CD4-positive, alpha-beta T cell treated with Interferon gamma for 1 hour (primary cell): ENCODE data around the gene XKR7.

Source experiments
- DNase-seq: peaks from one replicate; pipeline ENCODE4 v3.0.0-alpha.2; 2020

Gene XKR7

DNA sequence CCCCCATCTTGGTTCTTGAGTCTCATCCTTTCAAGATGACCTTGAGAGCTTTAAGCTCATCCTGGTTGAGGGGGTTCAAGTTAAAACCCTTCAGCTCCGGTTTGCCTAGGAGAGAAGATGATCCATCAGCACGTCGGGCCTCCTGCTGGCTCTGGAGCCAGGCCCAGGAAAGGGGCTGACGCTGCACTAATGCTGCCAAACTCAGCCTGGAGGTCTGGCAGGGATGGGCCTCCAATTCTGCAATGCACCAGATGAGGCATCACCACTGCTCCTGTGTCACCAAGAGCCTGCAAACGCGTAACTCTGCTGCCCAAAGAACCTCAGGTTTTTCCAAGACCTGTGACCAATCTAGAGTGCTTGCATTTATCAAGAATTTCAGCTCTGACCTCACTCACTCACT, 22.2 kb upstream of the XKR7 start:
- no peak for DNase-seq

DNA sequence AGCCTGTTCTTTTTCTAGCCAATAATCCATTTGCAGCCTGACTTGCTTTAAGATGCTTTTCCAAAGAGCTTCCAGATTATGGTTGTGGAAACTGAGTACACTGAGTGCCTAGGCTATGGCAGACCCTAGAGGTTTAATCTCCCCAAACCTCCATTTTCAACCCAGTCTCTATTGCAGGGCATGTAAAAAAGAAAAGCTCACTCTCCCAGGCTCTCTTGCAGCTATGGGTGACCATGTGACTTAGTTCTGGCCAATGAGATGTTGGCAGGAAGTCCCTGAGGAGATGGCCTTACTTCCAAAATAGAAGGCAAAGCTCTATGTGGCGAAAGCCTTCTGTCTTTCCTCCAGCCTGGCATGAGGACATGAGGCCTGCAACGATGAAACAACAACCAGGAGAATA, 19.9 kb upstream of the XKR7 start:
- no peak for DNase-seq

DNA sequence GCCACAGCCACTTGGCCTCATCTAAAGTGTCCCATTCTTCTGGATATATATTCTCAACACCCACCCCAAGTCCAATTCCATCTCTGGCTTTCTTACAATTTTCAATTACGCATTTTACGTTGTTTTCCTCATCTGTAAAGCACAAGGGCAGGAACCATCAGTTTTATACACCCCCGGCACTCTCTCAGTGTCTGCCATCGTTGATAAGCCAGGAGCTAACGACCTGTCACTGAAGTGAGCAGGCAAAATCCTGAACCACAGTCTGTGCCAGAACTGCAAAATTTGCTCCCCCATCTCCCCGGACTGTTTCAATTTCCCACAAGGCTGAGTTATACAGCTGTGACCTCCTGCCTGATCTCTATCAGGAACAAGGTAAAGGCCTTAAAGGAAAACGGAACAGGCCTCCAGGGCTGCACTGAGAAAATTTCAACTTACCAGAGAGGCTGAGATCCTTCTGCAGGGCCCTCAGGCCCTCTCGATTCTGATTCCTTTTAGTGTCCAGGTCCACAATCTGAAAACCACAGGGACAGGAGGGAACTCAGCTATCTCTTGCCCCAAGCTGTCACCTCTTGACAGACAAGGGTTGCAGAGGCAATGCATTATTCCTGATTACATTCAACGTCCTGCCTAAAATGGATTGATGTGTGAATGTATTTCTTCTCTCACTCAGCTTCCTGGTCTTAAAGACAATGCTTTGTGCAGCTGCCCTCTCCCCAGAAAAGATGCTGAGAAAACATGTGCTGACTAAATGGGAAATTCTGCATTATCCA, 17.9 kb upstream of the XKR7 start:
- DNase-seq, result no peak

DNA sequence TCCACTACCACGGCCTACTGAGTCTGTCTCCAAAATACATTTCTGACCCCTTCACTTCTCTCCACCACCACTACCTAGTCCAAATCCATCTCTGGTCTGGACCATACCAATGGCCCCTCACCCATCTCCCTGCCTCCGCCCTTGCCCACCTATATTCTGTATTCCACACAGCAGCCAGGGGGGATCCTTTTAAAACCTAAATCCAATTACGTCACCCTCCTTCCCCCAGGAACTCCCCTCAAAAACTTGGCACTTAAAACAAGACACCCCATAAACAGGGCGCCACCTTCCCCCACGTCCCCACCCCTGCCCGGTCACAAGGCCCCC, 16.8 kb upstream of the XKR7 start:
- no peak for DNase-seq

DNA sequence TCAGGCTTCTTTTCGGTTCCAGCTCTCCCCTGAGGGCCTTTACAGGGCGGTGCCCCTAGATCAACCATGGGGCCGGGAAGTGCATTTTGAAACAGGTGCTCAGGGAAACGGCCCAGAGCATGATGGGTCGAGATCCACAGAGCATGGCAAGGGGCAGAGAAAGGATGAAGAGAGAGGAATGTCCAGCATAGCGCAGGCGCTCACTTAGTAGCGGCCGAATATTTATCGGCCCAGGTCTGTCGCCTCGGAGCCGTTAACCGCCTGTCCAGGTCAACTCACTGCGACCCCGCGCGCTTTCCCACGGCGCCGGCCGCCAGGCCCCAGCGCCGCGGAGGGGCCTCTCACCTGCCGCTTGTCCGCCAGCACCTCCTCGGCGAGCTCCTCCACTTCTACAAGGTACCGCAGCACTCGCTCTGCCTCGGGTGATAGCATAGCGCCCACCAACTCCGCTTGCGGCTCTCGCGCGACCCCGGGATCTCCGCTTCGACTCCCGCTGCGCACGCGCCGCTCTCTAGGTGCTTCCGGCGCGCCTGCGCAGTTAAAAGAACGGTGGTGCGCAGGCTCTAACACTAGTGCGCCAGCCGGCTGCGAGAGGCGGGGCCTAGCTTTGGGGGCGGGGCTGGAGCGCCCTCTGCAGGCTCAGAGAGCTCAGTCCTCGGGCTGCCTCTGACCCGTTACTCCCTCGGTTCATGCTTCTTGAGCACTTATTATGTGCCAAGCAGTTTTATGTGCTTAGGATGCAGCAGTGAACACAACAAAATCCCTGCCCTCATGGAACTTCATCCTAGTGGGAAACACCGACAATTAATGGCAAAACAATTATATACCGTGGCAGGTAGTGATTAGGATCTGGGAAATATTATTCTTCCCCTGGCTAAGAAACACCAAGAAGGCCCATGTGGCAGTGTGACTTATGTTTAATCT, 16.2 kb upstream of the XKR7 start, which contains the start of gene PDRG1:
Gene PDRG1, minus strand, starts transcription at position 517 of the 924 bp plus-strand sequence. Its CDS starts 85 bp downstream, at position 432.
- peak; percentile 96 for DNase-seq

DNA sequence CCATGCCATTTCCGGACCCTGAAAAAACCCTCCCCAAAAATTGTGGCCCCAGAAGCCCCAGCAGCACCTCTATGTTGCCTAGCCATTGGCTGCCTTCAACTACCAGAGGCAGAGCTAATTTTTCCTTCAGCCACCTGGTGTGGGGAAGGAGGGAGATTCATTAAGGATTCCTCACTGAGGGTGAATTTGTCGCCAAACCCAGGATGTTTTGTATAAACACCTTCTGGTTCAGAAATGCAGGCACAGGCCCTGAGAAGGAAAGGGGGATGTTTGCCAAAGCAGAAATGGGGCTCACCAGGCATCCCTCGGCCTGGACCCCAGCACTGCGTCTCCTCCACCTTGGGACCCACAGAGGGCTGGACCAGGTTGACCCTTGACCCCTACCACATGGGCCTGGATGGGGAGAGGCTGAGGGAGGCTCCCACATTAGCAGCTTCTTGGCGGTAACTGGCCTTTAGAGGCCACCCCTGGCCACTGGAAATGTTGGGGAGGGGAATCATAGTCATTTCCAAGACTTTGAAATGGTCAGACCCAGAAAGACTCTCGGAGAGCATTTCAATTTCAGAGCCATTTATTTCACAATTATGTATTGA, 14.3 kb upstream of the XKR7 start:
- DNase-seq, result no peak

DNA sequence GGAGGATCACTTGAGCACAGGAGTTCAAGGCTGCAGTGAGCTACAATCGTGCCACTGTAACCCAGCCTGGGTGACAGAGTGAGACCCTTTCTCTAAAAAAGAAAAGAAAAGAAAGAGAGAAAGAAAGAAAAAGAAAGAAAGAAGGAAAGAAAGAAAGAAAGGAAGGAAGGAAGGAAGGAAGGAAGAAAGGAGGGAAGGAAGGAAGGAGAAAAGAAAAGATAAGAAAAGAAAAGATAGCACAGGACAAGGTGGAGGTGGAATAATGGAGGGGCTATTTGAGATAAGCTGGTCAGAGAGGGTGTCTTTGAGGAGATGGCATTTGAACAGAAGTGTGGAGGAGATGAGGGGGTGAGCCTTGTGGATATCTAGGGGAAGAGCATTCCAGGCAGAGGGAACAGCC, 13.5 kb upstream of the XKR7 start:
- DNase-seq, result no peak

DNA sequence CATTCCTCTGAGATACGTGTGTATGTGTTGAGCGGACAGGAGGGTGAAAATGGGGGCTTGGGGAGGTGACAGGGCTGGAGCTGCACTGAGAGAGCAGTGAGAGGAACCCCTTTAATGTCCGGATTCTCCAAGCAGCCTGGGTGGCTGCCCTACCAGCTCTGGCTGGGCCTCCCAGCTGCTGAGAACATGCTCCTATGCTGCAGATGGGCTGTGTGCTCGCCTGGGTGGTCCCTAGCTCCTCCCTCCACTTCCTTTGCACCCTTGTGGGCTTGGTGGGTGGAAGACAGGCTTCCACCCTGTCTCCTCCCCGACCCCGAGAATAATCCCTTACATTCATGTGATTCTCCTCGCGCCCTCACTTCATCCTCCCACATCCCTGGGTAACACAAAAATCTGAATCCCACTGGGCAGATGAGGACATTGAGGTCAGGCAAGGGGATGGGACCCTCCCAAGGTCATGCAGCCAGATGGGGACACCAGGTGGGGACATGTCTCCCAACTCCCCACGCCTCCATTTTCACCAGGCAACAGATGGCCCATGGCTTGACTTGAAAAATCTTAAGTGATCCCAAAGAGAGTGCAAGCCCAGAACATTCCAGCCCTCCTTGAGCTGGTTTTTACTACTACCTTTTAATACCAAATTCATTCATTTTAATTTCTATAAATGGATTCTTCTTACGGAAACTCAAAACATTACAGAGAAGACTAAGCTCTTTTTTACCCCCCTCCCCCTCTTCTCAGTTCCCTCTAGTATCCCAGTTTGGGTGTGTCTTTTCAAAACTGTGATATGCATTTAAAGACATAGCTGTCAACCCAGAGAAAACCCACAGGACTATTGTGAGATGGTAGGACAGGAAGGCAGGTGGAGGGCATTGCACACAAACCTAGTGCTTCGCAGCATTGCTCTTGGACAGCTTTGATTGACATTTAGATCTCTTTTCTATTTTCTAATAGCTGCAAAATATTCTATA, 11.1 kb upstream of the XKR7 start:
- DNase-seq, result no peak

DNA sequence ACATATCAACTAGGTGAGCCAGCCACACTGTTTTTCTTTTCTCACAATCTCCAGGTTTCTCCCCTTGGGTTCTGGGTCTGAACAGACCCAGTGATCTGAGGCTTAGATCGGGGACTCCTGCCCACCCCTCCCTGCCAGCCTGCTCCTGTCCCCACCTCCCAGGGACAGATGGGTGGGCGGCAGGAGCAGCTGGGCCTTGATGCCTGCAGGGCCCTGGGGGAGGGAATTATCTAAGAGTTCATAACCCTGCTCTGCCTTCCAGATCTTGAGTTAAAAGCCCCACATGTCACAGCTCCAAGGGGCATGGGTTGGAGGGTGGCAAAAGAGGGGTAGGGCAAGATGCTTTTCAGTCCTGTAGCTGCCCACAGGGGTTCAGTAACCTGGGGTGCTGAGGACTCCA, 5.2 kb upstream of the XKR7 start:
- DNase-seq, result no peak

DNA sequence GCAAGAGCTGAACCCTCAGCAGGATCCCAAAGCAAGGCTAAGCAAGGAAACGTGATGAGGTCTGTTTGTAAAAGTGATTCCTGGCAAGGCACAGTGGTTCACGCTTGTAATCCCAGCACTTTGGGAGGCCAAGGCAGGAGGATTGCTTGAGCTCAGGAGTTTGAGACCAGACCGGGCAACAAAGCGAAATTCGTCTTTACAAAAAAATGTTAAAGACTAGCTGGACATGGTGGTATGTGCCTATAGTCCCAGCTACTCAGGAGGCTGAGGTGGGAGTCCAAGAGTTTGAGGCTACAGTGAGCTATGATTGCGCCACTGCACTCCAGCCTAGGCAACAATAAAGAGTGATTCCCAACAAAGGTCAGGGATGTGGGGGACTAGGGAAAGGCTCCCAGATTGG, 4.1 kb upstream of the XKR7 start:
- DNase-seq, result no peak

DNA sequence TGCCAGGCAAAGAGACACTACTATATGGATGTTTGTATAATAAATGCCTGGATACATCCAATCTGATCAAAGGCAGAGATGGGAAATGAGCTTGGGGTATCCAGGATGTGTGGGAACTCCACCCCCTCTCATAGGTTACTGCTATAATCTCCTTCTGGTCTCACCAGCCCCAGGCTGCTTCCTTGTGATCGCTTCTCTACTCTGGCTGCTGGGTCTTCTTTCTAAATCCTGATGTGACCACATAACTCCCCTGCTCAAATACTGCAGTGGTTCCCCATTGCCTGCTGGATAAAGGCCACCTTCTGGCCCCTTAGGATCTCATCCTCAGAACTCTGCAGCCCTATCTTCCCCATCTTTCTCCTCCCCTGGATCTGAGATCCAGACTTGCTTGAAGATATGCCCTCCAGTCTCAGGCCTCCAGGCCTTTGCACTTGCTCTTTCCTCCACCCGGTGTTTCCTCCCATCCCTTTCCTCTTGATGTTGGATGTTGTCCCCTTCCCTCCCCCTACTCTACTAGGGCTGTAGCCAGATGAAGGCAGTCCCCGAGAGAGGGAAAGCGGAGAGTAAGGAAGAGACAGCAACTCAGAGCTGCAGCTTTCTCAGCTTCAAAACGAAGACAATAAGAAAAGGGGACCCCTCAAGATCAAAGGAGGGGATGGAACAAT, 828 bp upstream of the XKR7 start:
- no peak for DNase-seq

DNA sequence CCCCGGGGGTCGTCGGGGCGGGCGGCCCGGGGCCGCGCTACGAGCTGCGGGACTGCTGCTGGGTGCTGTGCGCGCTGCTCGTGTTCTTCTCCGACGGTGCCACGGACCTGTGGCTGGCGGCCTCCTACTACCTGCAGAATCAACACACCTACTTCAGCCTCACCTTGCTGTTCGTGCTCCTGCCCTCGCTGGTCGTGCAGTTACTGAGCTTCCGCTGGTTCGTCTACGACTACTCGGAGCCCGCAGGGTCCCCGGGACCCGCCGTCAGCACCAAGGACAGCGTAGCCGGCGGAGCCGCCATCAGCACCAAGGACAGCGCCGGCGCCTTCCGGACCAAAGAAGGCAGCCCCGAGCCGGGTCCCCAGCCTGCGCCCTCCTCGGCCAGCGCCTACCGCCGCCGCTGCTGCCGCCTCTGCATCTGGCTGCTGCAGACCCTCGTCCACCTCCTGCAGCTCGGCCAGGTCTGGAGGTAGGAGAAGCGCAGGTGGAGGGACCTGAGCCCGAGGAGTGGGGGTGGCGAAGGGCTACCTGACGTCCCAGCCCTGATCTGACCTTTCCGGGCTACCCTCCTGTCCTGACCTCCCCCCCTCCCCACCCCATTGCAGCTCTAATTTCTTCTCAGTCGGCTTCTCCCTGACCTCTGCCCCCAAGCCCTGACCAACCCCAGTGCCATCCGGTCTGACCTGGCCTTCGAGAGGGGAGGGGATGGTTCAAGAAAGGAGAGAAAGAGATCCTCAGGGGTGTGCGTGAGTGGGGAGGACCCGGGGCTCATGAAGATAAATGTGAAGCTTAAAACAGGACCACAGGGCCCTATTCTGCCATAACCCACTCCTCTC, 558 bp downstream of the XKR7 start:
- DNase-seq, result peak; percentile 73

DNA sequence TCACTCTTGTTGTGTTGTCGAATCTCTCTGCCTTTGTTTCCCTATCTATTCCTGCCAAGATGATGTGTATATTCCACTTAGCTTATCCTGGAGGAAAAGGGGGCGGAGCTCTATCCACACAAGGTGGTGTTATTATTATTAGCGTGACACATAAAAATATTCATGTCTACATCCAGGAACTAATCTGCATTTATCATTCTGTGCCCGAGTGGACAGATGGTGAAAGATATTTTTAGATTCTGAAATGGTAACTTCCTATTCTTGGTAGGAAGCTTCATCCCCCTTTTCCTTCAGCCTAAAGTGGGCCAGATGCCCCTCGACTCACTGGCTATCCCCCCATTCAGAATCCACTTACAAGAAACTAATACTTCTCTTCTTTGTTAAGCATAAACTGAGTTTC, 2.0 kb downstream of the XKR7 start:
- DNase-seq, result no peak

DNA sequence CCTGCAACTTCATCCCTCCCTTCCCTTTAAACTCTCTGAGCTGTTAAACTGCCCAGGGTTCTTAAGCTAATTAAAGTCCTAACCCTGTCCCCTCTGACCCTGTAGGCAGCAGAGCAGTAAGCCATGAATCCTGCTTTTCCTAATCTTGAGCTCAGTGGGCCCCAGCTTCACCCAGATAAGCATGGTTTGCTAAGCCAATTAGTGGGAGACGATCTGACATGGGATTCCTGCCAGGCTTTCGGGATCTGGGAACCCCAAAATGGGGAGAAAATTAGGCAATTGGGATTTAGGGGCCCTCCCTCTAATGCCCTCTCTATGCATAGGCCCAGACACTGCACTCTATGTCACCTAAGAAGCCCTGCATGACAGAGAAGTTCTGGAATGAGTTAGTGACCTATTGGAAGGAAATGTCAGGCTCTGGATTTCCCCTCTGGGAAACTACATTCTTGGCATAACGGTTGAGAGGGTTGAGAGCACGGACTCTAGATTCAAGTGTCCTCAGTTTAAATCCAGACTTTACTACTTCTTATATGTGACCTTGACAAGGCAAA, 4.6 kb downstream of the XKR7 start:
- DNase-seq, result no peak

DNA sequence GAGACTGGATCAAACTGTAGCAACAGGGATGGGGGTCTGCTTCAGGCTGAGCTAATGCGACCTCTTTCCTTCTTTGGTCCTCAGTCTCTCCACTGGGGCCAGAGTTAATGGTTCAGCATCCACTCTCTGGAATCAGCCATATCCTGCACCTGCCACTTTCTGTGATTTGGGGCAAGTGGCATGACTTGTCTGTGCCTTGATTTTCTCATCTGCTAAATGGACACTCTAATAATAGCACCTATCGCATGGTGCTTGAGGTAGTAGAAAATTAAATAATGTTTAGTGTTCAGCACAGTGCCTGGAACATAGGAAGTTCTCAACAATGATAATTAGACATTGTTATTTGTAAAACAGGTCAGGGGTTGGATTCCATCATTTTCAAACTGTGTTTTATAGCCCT, 6.3 kb downstream of the XKR7 start:
- DNase-seq, result no peak

DNA sequence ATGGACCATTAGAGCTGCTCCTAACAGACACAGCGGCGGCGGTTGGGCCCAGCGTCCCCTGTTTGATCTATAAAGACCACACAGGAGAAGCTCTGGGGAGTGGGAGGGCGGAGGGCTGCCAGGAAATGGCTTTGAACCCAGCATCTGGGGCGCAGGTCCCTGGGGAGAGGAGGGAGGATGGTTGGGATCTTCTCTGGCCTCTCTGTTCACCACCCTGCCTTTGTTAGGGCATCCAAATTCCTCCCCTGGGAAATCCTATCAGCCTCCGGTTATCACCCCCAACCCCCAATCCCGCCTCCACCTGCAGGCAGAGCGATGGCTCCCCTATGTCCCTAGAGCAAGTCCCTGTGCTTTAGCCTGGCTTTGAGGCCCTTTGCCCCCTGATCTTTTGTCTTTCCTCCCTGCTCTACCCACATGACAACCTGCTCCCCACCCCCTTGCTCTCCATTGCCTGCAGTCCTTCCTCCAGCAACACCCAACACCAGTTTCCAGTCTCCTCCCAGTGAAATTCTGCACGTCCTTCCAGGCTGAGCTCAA, 7.1 kb downstream of the XKR7 start:
- no peak for DNase-seq

DNA sequence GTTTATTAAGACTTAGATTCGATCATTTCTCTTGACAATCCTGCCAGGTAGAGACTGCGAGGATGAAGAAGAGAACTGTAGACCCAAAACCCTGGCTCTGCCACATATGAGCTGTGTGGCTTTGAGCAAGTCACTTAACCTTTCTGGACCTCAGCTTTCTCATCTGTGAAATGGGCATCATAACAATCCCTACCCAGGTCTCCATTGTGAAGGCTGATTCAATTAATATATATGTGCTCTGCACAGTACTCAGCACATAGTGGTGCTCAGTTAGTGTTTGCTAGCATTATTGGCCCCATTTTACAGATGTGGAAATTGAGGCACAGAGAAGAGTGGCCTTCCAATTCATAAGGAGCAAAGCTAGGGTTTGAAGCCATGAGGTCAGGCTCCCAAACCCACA, 7.9 kb downstream of the XKR7 start:
- DNase-seq, result no peak

DNA sequence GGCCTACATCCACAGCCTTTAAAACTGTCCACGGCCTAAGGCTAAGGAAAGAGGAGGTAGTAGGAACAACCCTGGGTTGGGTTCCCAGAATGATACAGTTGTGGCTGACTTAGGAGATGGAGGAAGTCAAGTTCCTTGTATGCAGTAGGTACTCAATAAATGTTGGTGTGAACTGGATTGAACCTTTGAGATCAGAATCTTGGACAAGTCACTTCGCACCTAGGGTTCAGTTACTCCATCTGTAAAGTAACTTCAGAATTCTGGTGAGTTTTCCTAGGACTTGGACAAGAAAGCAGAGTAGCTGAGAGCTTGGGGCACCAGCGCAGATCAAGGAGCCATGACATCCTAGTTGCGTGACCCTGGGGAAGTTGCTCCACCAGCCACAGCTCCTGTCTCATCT, 9.1 kb downstream of the XKR7 start:
- DNase-seq, result no peak

DNA sequence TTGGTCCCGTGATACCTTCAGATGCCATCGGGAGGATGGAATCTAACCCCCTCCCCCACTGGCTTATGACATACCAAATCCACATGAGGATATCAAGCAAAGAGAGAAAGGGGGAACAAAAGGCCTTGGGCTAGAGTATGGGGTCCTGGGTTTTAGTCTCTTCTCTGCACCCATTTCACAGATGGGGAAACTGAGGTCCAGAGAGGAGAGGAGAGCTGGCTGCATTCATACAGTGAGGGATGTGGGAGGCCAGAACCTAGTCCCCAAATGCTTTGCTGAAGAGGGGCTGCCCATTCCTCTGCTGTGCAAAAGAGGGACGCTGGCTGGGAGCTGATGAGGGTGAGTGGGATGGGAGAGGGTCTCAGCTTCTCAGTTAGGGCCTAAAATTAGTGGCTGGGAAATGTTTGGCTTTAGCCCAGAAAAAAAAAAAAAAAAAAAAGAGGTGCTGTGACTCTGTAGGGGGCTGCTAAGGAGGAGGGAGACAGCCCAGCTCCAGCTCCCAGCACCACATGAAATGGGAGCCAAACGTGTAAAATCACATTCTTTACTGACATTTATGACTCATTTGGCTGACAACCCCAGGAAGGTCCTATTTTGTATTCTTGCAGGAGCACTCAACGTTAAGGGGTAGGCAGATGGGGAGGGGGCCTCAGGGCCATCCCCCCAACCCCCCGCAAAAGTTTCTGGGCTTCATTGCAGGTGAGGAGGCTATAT, 11.9 kb downstream of the XKR7 start:
- DNase-seq, result no peak

DNA sequence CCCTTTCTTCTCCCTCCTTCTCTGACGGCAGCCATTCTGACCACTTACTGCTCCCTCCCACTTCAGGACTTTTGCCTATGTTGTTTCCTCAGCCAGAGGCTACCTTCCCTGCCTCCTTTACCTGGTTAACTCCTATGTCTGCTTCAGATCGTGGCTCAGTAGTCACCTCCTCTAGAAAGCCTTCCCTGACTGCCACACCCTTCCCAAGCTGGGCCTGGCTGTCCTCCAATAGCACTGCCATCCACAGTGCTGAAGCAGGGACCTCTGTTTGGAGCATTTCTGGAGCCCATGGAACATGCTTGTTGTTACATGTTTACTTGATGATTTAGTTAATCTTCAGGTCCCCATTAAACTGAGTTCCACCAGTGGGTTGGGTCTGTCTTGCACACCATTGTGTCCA, 13.8 kb downstream of the XKR7 start:
- DNase-seq, result no peak
